HCT116 (cell line): ENCODE results near the gene ASGR2. TPM values are rescaled to one million over a fixed set of nuclear protein-coding genes. Genes with fewer than 3 reads are reported as not detected.

Source experiments
- ATAC-seq: fragments of 200-7000 bp; cut with Tn5 transposase; 2 replicates; pipeline ENCODE4 v1.9.1; 2020; ENCODE audit warnings: mild to moderate bottlenecking, moderate library complexity
- BruUV-seq: library from RNA; stranded (reverse); fragments of 400-500 nt; replicated peaks from 2 replicates; lab custom pipeline; 2021; lab: Mats Ljungman, UMichigan
- CTCF ChIA-PET: fragments of 300-600 bp; sonication (Branson Sonifier 250); formaldehyde crosslinking; loops from one replicate; lab custom pipeline; 2021; ENCODE audit warnings: antibody characterized with exemption; lab: Charles Lee
- POLR2A ChIA-PET: fragments of 300-600, 350-600 bp; sonication (Branson Sonifier 250); formaldehyde crosslinking; loops from one replicate; lab custom pipeline; 2021; ENCODE audit warnings: antibody characterized with exemption; lab: Charles Lee
- RAD21 ChIA-PET, 2 experiments: fragments of 300-600 bp; sonication (Branson Sonifier 250); formaldehyde crosslinking; loops; one replicate each; lab custom pipeline; 2023; ENCODE audit warnings: low total read pairs in 2 of 2; ENCODE audit not compliant: uncharacterized antibody in 2 of 2, unreplicated experiment in 2 of 2, low non-redundant PET in 1 of 2; lab: Charles Lee
- DNase-seq: peaks from one replicate; pipeline ENCODE4 v3.0.0-alpha.2; 2010; ENCODE audit warnings: low read depth, low spot score
- H2AFZ ChIP-seq: fragments of 200-600 bp; shearing (Covaris generic), sonication (generic); 2 replicates; pipeline ENCODE4 v1.6.1; 2017; ENCODE audit warnings: low read depth, mixed run types, mixed read lengths, antibody characterized with exemption, low read length; ENCODE audit not compliant: poor library complexity, severe bottlenecking
- H3K27ac ChIP-seq: 2 replicates; pipeline ENCODE4 v1.5.1; 2012; ENCODE audit warnings: low read depth, low read length
- H3K27me3 ChIP-seq: fragments of 200-600 bp; sonication (generic); 2 replicates; pipeline ENCODE4 v1.6.1; 2016; ENCODE audit warnings: mixed run types, low read length, mixed read lengths; ENCODE audit not compliant: insufficient read depth
- H3K36me3 ChIP-seq, 2 experiments: fragments of 200-500 bp in 1 of 2; fragments of 200-600 bp in 1 of 2; sonication (Bioruptor generic) in 1 of 2; sonication (generic) in 1 of 2; 2 replicates each; pipeline versions ENCODE4 v1.5.1 to v1.6.1; 2014 to 2016; ENCODE audit warnings: low read length in 2 of 2, inconsistent platforms in 1 of 2, mixed read lengths in 1 of 2, mixed run types in 1 of 2; ENCODE audit not compliant: insufficient read depth in 2 of 2, control insufficient read depth in 1 of 2
- H3K4me1 ChIP-seq, 2 experiments: fragments of 200-600 bp in 1 of 2; sonication (generic) in 1 of 2; 2 replicates each; pipeline versions ENCODE4 v1.5.1 to v1.6.1; 2012 to 2017; ENCODE audit warnings: low read length in 2 of 2, inconsistent platforms in 1 of 2, mild to moderate bottlenecking in 1 of 2, mixed read lengths in 1 of 2, mixed run types in 1 of 2, moderate library complexity in 1 of 2; ENCODE audit not compliant: insufficient read depth in 2 of 2, control insufficient read depth in 1 of 2
- H3K4me2 ChIP-seq: fragments of 200-600 bp; sonication (generic); 2 replicates; pipeline ENCODE4 v1.6.1; 2017; ENCODE audit warnings: mixed run types, low read length, mixed read lengths
- H3K4me3 ChIP-seq, 2 experiments: fragments of 200-600 bp in 1 of 2; sonication (generic) in 1 of 2; replicated peaks in 1 of 2; 2 replicates each; pipeline ENCODE4 v1.5.1; 2011 to 2016; ENCODE audit warnings: low read length in 2 of 2, control low read depth in 1 of 2, low read depth in 1 of 2, mild to moderate bottlenecking in 1 of 2, mixed read lengths in 1 of 2, mixed run types in 1 of 2
- H3K79me2 ChIP-seq: fragments of 200-600 bp; sonication (generic); 2 replicates; pipeline ENCODE4 v1.6.1; 2017; ENCODE audit warnings: mild to moderate bottlenecking, mixed run types, low read length, moderate library complexity, mixed read lengths; ENCODE audit not compliant: insufficient read depth
- H3K9ac ChIP-seq: fragments of 200-600 bp; sonication (generic); 2 replicates; pipeline ENCODE4 v1.6.1; 2016; ENCODE audit warnings: low read length, mixed read lengths
- H3K9me2 ChIP-seq: fragments of 200-600 bp; sonication (generic), shearing (Covaris generic); 2 replicates; pipeline ENCODE4 v1.6.1; 2017; ENCODE audit warnings: mixed run types, mild to moderate bottlenecking, moderate library complexity; ENCODE audit not compliant: insufficient read depth
- H3K9me3 ChIP-seq, 2 experiments: fragments of 200-500 bp in 1 of 2; fragments of 200-600 bp in 1 of 2; sonication (Bioruptor generic) in 1 of 2; sonication (generic) in 1 of 2; 2 replicates each; pipeline ENCODE4 v1.6.1; 2014 to 2017; ENCODE audit warnings: low read length in 2 of 2, mixed read lengths in 2 of 2, inconsistent platforms in 1 of 2, low read depth in 1 of 2, mild to moderate bottlenecking in 1 of 2, mixed run types in 1 of 2, moderate library complexity in 1 of 2; ENCODE audit not compliant: control insufficient read depth in 1 of 2, insufficient read depth in 1 of 2
- H4K20me1 ChIP-seq: fragments of 200-600 bp; sonication (generic), shearing (Covaris generic); 2 replicates; pipeline ENCODE4 v1.6.1; 2017; ENCODE audit warnings: mixed run types, mild to moderate bottlenecking, moderate library complexity; ENCODE audit not compliant: insufficient read depth
- ATF3 ChIP-seq: IDR thresholded peaks from 2 replicates; pipeline ENCODE4 v1.6.1; 2012
- CTCF ChIP-seq, 3 experiments: fragments of 200-600 bp in 1 of 3; sonication (generic) in 1 of 3; IDR thresholded peaks in 2 of 3; conservative IDR thresholded peaks in 1 of 3; 2 replicates each; pipeline ENCODE4 v1.5.1; 2012 to 2017; ENCODE audit warnings: low read depth in 2 of 3, low read length in 2 of 3, antibody characterized with exemption in 1 of 3, borderline replicate concordance in 1 of 3, control low read depth in 1 of 3, mild to moderate bottlenecking in 1 of 3, mixed read lengths in 1 of 3, mixed run types in 1 of 3, moderate library complexity in 1 of 3; ENCODE audit not compliant: insufficient read depth in 1 of 3
- EZH2 ChIP-seq: fragments of 200-600 bp; sonication (generic); IDR thresholded peaks from 2 replicates; pipeline ENCODE4 v1.6.1; 2017; ENCODE audit warnings: antibody characterized with exemption, mixed run types
- MAX ChIP-seq: IDR thresholded peaks from 2 replicates; pipeline ENCODE4 v1.6.1; 2012
- SIN3A ChIP-seq: IDR thresholded peaks from 2 replicates; pipeline ENCODE4 v1.6.1; 2012; ENCODE audit warnings: low read depth
- SP1 ChIP-seq: IDR thresholded peaks from 2 replicates; pipeline ENCODE4 v1.6.1; 2012; ENCODE audit warnings: low read depth
- TCF7L2 ChIP-seq: IDR thresholded peaks from 2 replicates; pipeline ENCODE4 v1.7.0; 2011; ENCODE audit warnings: borderline replicate concordance, inconsistent platforms; ENCODE audit not compliant: insufficient read depth, insufficient read length; ENCODE audit errors: extremely low read depth
- ZNF274 ChIP-seq: fragments of 200-500 bp; sonication (Bioruptor generic); IDR thresholded peaks from 2 replicates; pipeline ENCODE4 v1.6.1; 2014; ENCODE audit warnings: mild to moderate bottlenecking, low read depth, low read length, inconsistent platforms
- intact Hi-C: fragments of 100-400 bp; cut with micrococcal nuclease; formaldehyde crosslinking; loops from 2 replicates; pipeline ENCODE4 v1.10.0; 2022
- total RNA-seq: library from RNA; stranded (reverse); gene quantifications from one replicate; pipeline ENCODE4 v1.2.1, GENCODE V29; 2021; ENCODE audit not compliant: unreplicated experiment

The ASGR2 gene
- total RNA-seq, 1 experiment from 2014 or later, result 0.32 TPM

- Histone ChIP-seq H3K27me3 (peaks cover 4% of the 10 kb centered on the region; the same call in 1 of the 2 replicates), H4K20me1 (no peaks in the 10 kb centered on the region), H3K4me2 (no peak overlapping the region), H3K9me2 (no peaks in the 10 kb centered on the region), H3K4me3 (no peak overlapping the region), H3K9me3 (no peaks in the 10 kb centered on the region), H3K27ac (no peak overlapping the region), H3K4me1 (no peaks in the 10 kb centered on the region), H3K9ac (no peak overlapping the region), H3K36me3 (no peaks in the 10 kb centered on the region), H3K79me2 (no peaks in the 10 kb centered on the region), H2AFZ (no peak overlapping the region)
- RAD21 ChIA-PET, result no interaction called here
- POLR2A ChIA-PET, result no interaction called here
- TF ChIP-seq ATF3 (no peak), SP1 (no peak)
- ATAC-seq (no peak), DNase-seq (no peak)
- no TSS peak for BruUV-seq
- intact Hi-C loops, result no loop called here
- CTCF ChIA-PET, result no interaction called here
Measured at GRCh38 chr17:7107795-7108559, 6.6 kb downstream of the ASGR2 start.

- CTCF ChIA-PET, result no interaction called here
- no peak for DNase-seq
- RAD21 ChIA-PET, result no interaction called here
- H3K4me2 ChIP-seq, result no peak overlapping the region
- no peaks in the 10 kb centered on the region for H3K9me2 ChIP-seq
- no TSS peak for BruUV-seq
- H4K20me1 ChIP-seq, result no peaks in the 10 kb centered on the region
- intact Hi-C loops, result no loop called here
- no peak overlapping the region for H3K27ac ChIP-seq
- ATAC-seq, result no peak
- no peak overlapping the region for H3K9ac ChIP-seq
- H3K36me3 ChIP-seq, result no peaks in the 10 kb centered on the region
- H3K4me1 ChIP-seq, result no peaks in the 10 kb centered on the region
- no peak overlapping the region for H2AFZ ChIP-seq
- no peak for TF ChIP-seq SIN3A
- TF ChIP-seq EZH2, result no peak
- no peak for TF ChIP-seq CTCF (IDR thresholded peaks at IDR 0.05 in 2 of 3, conservative IDR thresholded peaks at IDR 0.05 in 1 of 3; ENCODE audit: borderline replicate concordance in 1 of 3, insufficient read depth in 1 of 3, low read depth in 2 of 3, low read length in 2 of 3)
- TF ChIP-seq MAX, result no peak
- TF ChIP-seq ZNF274, result no peak
- no peak for TF ChIP-seq TCF7L2
- TF ChIP-seq, all 23 proteins: peak for 0
- Histone ChIP-seq H3K79me2 (no peaks in the 10 kb centered on the region), H3K9me3 (no peaks in the 10 kb centered on the region), H3K27me3 (peaks cover 6% of the 10 kb centered on the region; the same call in 1 of the 2 replicates), H3K4me3 (no peak overlapping the region)
- POLR2A ChIA-PET, result no interaction called here
Measured at GRCh38 chr17:7107012-7107754, 7.4 kb downstream of the ASGR2 start.
